Measurements from ENCODE around the gene ABR. TPM values are rescaled to one million over a fixed set of nuclear protein-coding genes. Genes with fewer than 3 reads are reported as not detected.
"Not testable (repeated sequence)": the region's sequence is repeated elsewhere in the genome, so short reads cannot be mapped to it uniquely, and the experiment has no call there.

ABR gene
- total and polyA plus RNA-seq, 12 donors: 5.3 to 152 (median 105) TPM

- peaks cover 0 to 7% of the 10 kb centered on the region in 2 donors for H3K36me3 ChIP-seq (replicated peaks in 1 of 2)
- H3K4me3 ChIP-seq: no peak overlapping the region
- H3K27me3 ChIP-seq: no peaks in the 10 kb centered on the region
- TF ChIP-seq POLR2A (IDR thresholded peaks at IDR 0.05) (no peak), CTCF (IDR thresholded peaks at IDR 0.05) (no peak)
- 62 to 78% (median 69%) methylated on average over 10 to 30 of the region's 30 CpGs for WGBS, 4 donors
- H3K27ac ChIP-seq: peak overlapping the region in 2 of 5 donors; percentile 40 to 42
- no peaks in the 10 kb centered on the region for H3K9me3 ChIP-seq (replicated peaks in 1 of 3)
- peak; percentile 53 to 93 (median 62) for DNase-seq
- intact Hi-C loops (cut with DNase I): no loop called here
- H3K4me1 ChIP-seq (replicated peaks in 1 of 2): peaks cover 4 to 11% of the 10 kb centered on the region in 2 donors
Observed at GRCh38 chr17:1153795-1154546, 25.8 kb downstream of the ABR start.

GRCh38 chr17:1152582-1152981, 27.2 kb downstream of the ABR start:
- 85 to 95% (median 93%) methylated on average over 8 of the region's 8 CpGs for WGBS, 4 donors
- H3K9me3 ChIP-seq (replicated peaks in 1 of 3); H3K4me3 ChIP-seq; DNase-seq; H3K27me3 ChIP-seq; H3K27ac ChIP-seq; intact Hi-C loops (cut with DNase I); H3K36me3 ChIP-seq (replicated peaks in 1 of 2): not testable (repeated sequence)
- peaks cover 4 to 11% of the 10 kb centered on the region in 2 donors for H3K4me1 ChIP-seq (replicated peaks in 1 of 2)

GRCh38 chr17:1150863-1151600, 28.7 kb downstream of the ABR start:
- no peak for TF ChIP-seq POLR2A (IDR thresholded peaks at IDR 0.05)
- TF ChIP-seq CTCF (IDR thresholded peaks at IDR 0.05): no peak
- no peaks in the 10 kb centered on the region for H3K9me3 ChIP-seq (replicated peaks in 1 of 3)
- H3K36me3 ChIP-seq (replicated peaks in 1 of 2): peaks cover 0 to 7% of the 10 kb centered on the region in 2 donors
- peaks cover 4 to 11% of the 10 kb centered on the region in 2 donors for H3K4me1 ChIP-seq (replicated peaks in 1 of 2)
- no peak for DNase-seq
- no peak overlapping the region for H3K4me3 ChIP-seq
- 61 to 80% (median 68%) methylated on average over 11 to 12 of the region's 12 CpGs for WGBS, 4 donors
- no peaks in the 10 kb centered on the region for H3K27me3 ChIP-seq
- intact Hi-C loops (cut with DNase I): no loop called here
- H3K27ac ChIP-seq: peak overlapping the region in 1 of 5 donors; percentile 58

GRCh38 chr17:1149869-1150268, 29.9 kb downstream of the ABR start:
- H3K27ac ChIP-seq: peak overlapping the region in 1 of 5 donors; percentile 34
- no peak overlapping the region for H3K4me3 ChIP-seq
- peak in 1 of 7 donors; percentile 78 for DNase-seq
- 84 to 87% (median 85%) methylated on average over 13 of the region's 13 CpGs for WGBS, 4 donors
- no peaks in the 10 kb centered on the region for H3K9me3 ChIP-seq (replicated peaks in 1 of 3)
- peaks cover 4 to 11% of the 10 kb centered on the region in 2 donors for H3K4me1 ChIP-seq (replicated peaks in 1 of 2)
- H3K27me3 ChIP-seq: no peaks in the 10 kb centered on the region
- intact Hi-C loops (cut with DNase I): no loop called here
- no peak for TF ChIP-seq POLR2A (IDR thresholded peaks at IDR 0.05)
- no peak for TF ChIP-seq CTCF (IDR thresholded peaks at IDR 0.05)
- peaks cover 0 to 7% of the 10 kb centered on the region in 2 donors for H3K36me3 ChIP-seq (replicated peaks in 1 of 2)

Measured in adrenal gland (tissue), 12 donors.